PFSK-1 (cell line): ENCODE measurements around the gene DDX50.

Experiments
- FOXP2 ChIP-seq: optimal IDR thresholded peaks from 2 replicates; pipeline ENCODE3; 2011; ENCODE audit warnings: borderline replicate concordance, control low read depth, inconsistent platforms; ENCODE audit not compliant: insufficient read depth; ENCODE audit errors: extremely low read length, extremely low read depth
- POLR2AphosphoS5 ChIP-seq: IDR thresholded peaks from 2 replicates; pipeline ENCODE4 v1.6.1; 2012; ENCODE audit warnings: low read depth, mild to moderate bottlenecking, control low read depth, low read length, moderate library complexity
- SIN3A ChIP-seq: IDR thresholded peaks from 2 replicates; pipeline ENCODE4 v1.6.1; 2012; ENCODE audit warnings: mild to moderate bottlenecking, low read length, moderate library complexity, borderline replicate concordance; ENCODE audit not compliant: insufficient read depth
- TAF1 ChIP-seq: IDR thresholded peaks from 2 replicates; pipeline ENCODE4 v1.6.1; 2012; ENCODE audit warnings: low read length, control low read depth, borderline replicate concordance; ENCODE audit not compliant: insufficient read depth
- TF ChIP-seq, protein P1 (sequence below), 2 experiments: IDR thresholded peaks; 2 replicates each; pipeline versions ENCODE4 v1.6.1 to v1.8.0; 2011 to 2012; ENCODE audit warnings: low read depth in 2 of 2, low read length in 2 of 2, control low read depth in 1 of 2, inconsistent platforms in 1 of 2, mild to moderate bottlenecking in 1 of 2, moderate library complexity in 1 of 2; ENCODE audit not compliant: insufficient read depth in 1 of 2

Gene DDX50

DNA sequence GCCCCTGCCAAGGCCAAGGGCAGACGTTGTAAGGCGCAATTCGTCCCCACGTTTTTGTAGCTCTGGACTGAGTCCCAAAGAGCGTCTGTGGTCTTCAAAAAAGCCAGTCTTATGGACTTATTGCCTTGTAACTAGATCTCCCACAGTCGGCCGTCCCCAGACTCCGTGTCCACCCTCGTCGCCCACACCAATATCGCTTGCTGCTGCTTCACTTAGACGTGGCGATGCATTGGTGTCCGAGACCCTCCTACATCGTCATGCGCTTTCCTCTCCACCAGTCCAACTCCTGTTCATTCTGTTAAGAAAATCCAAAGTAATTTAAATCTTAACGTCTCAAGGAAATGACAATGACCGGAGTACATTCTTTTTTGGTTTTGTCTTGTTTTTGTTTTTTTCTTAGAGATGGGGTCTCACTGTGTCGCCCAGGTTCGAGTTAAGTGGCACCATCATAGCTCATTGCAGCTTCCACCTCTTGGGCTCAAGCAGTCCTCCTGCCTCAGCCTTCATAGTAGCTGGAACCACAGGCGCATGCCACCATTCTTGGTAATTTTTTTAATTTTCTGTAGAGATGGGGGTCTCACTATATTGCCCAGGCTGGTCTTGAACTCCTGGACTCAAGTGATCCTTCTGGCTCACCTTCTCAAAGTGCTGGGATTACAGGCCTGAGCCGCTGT is 88.3 kb downstream of the DDX50 start:
- TF ChIP-seq POLR2AphosphoS5 (no peak), SIN3A (no peak), FOXP2 (no peak), TAF1 (no peak)
- TF ChIP-seq, protein P1, sequence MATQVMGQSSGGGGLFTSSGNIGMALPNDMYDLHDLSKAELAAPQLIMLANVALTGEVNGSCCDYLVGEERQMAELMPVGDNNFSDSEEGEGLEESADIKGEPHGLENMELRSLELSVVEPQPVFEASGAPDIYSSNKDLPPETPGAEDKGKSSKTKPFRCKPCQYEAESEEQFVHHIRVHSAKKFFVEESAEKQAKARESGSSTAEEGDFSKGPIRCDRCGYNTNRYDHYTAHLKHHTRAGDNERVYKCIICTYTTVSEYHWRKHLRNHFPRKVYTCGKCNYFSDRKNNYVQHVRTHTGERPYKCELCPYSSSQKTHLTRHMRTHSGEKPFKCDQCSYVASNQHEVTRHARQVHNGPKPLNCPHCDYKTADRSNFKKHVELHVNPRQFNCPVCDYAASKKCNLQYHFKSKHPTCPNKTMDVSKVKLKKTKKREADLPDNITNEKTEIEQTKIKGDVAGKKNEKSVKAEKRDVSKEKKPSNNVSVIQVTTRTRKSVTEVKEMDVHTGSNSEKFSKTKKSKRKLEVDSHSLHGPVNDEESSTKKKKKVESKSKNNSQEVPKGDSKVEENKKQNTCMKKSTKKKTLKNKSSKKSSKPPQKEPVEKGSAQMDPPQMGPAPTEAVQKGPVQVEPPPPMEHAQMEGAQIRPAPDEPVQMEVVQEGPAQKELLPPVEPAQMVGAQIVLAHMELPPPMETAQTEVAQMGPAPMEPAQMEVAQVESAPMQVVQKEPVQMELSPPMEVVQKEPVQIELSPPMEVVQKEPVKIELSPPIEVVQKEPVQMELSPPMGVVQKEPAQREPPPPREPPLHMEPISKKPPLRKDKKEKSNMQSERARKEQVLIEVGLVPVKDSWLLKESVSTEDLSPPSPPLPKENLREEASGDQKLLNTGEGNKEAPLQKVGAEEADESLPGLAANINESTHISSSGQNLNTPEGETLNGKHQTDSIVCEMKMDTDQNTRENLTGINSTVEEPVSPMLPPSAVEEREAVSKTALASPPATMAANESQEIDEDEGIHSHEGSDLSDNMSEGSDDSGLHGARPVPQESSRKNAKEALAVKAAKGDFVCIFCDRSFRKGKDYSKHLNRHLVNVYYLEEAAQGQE (IDR thresholded peaks at IDR 0.05; ENCODE audit: insufficient read depth in 1 of 2, low read depth in 2 of 2, low read length in 2 of 2) = no peak

DNA sequence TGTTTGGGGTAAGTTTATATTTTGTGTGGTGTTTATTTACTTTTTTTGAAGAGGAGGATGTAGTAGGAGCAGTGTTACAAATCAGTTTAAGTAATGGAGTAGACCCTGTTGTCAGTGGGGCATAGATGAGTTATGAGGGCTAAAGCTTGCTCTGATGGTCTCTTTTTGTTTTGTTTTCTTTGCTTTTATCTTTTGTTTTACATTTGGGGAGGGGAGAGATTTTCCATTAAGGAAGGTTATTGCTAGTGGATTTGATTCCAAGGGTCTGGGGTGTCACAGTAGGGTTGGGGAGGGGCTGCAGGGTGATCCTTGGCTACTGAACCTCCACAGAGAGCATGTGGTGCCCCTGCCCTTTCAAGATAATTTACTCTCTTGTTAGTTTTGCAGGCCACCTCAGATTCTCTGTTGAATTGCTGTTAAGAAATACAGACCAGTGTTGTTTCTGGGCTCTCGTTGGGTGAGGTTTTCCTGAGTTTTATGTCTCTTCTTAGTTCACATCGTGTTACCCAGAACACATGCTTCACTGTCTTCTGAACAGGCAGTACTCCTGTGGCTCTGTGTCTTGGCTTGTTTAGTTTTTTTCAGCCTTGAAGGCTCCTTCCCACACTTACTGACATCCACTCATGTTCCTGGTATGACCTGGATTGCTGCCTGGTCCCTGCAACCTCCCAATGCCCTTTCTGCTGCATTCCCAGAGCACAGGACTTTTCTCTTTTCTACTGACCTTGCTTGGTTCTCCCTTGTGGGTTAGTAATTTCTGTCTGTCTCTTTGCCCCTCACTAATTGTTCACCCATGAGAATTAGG is 91.7 kb downstream of the DDX50 start:
- TF ChIP-seq, protein P1 (IDR thresholded peaks at IDR 0.05; ENCODE audit: insufficient read depth in 1 of 2, low read depth in 2 of 2, low read length in 2 of 2) = no peak
- no peak for TF ChIP-seq TAF1
- TF ChIP-seq SIN3A = no peak
- TF ChIP-seq POLR2AphosphoS5 = no peak
- TF ChIP-seq FOXP2 = no peak
